ENCODE results near the gene EEA1. TPM values are rescaled to one million over a fixed set of nuclear protein-coding genes. Genes with fewer than 3 reads are reported as not detected.

EEA1 gene
- total and polyA plus RNA-seq, 10 of the 15 experiments (the other 5 are each of a cell fraction or from before 2014, with no cell fraction given): 5.5 to 40.3 (median 13.5) TPM

GRCh38 chr12:92978607-92979006 is 49.5 kb upstream of the EEA1 start:
- no peak for DNase-seq (ENCODE audit: low read depth, low spot score)
- no peak overlapping the region for H2AFZ ChIP-seq (ENCODE audit: control insufficient read depth, low read depth, low read length)
- no peak overlapping the region for H3K27ac ChIP-seq (ENCODE audit: control insufficient read depth, insufficient read depth)
- H3K4me1 ChIP-seq (ENCODE audit: control insufficient read depth, insufficient read depth, low read length): peaks cover 26% of the 10 kb centered on the region
- ChIA-PET CTCF (interaction anchor here (1.0 to 6.7 kb wide), 2 partner anchors 8 to 31 kb away, joined by 3 to 78 read pairs; no protein-coding TSS in a partner anchor), SMC1A (ENCODE audit: uncharacterized antibody, unreplicated experiment) (interaction anchor here (0.8 to 2.1 kb wide), 9 partner anchors 8 to 456 kb away, joined by 3 to 10 read pairs (median 4); no protein-coding TSS in a partner anchor), POLR2A (interaction anchor here (0.5 to 1.4 kb wide), 3 partner anchors 37 to 647 kb away, joined by 3 to 8 read pairs (median 4); no protein-coding TSS in a partner anchor), RAD21 (ENCODE audit: unreplicated experiment) (interaction anchor here (1.3 kb wide), 1 partner anchor 9 kb away, joined by 3 read pairs; no protein-coding TSS in a partner anchor)
- H4K20me1 ChIP-seq (ENCODE audit: control insufficient read depth, insufficient read depth): no peaks in the 10 kb centered on the region
- ATAC-seq: no peak
- intact Hi-C loops (cut with micrococcal nuclease; ENCODE audit: unreplicated experiment) (no loop called here), in situ Hi-C loops (cut with MboI) (no loop called here)
- no peaks in the 10 kb centered on the region for H3K27me3 ChIP-seq (replicated peaks in 1 of 2; ENCODE audit: control insufficient read depth in 2 of 2, insufficient read depth in 2 of 2, low read length in 1 of 2)
- TF ChIP-seq, protein P1, sequence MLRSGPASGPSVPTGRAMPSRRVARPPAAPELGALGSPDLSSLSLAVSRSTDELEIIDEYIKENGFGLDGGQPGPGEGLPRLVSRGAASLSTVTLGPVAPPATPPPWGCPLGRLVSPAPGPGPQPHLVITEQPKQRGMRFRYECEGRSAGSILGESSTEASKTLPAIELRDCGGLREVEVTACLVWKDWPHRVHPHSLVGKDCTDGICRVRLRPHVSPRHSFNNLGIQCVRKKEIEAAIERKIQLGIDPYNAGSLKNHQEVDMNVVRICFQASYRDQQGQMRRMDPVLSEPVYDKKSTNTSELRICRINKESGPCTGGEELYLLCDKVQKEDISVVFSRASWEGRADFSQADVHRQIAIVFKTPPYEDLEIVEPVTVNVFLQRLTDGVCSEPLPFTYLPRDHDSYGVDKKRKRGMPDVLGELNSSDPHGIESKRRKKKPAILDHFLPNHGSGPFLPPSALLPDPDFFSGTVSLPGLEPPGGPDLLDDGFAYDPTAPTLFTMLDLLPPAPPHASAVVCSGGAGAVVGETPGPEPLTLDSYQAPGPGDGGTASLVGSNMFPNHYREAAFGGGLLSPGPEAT (IDR thresholded peaks at IDR 0.05; ENCODE audit: low read depth): no peak
- no peak for TF ChIP-seq HSF1 (IDR thresholded peaks at IDR 0.05; ENCODE audit: low read depth, low read length)
- TF ChIP-seq MYC (IDR thresholded peaks at IDR 0.05; ENCODE audit: insufficient read depth, insufficient read length, insufficient replicate concordance, low read length, severe bottlenecking): no peak
- no peak for TF ChIP-seq CREM (IDR thresholded peaks at IDR 0.05; ENCODE audit: low read depth)
- TF ChIP-seq, protein P2, sequence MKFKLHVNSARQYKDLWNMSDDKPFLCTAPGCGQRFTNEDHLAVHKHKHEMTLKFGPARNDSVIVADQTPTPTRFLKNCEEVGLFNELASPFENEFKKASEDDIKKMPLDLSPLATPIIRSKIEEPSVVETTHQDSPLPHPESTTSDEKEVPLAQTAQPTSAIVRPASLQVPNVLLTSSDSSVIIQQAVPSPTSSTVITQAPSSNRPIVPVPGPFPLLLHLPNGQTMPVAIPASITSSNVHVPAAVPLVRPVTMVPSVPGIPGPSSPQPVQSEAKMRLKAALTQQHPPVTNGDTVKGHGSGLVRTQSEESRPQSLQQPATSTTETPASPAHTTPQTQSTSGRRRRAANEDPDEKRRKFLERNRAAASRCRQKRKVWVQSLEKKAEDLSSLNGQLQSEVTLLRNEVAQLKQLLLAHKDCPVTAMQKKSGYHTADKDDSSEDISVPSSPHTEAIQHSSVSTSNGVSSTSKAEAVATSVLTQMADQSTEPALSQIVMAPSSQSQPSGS (IDR thresholded peaks at IDR 0.05; ENCODE audit: low read length): no peak
- no peak for TF ChIP-seq MTA2 (IDR thresholded peaks at IDR 0.05; ENCODE audit: low read depth)
- TF ChIP-seq PAX8 (IDR thresholded peaks at IDR 0.05): no peak
- TF ChIP-seq HDAC6 (IDR thresholded peaks at IDR 0.05; ENCODE audit: unreplicated experiment): no peak
- TF ChIP-seq RUNX3 (IDR thresholded peaks at IDR 0.05; ENCODE audit: low read length): no peak
- TF ChIP-seq PML (IDR thresholded peaks at IDR 0.05; ENCODE audit: low read length): no peak
- no peaks in the 10 kb centered on the region for H3K79me2 ChIP-seq (ENCODE audit: control insufficient read depth, insufficient read depth, low read length)
- no peak overlapping the region for H3K4me3 ChIP-seq
- H3K36me3 ChIP-seq (ENCODE audit: control insufficient read depth in 2 of 2, insufficient read depth in 2 of 2, low read length in 1 of 2): no peaks in the 10 kb centered on the region
- no TSS peak for BruUV-seq (replicated peaks)
- WGBS (ENCODE audit: insufficient coverage, insufficient replicate concordance, low lambda C conversion rate, missing lambda C conversion rate): 63% methylated on average over 2 of the region's 2 CpGs
- FAIRE-seq: no peak
- H3K4me2 ChIP-seq (ENCODE audit: control insufficient read depth, insufficient read depth): no peak overlapping the region
- H3K9ac ChIP-seq (ENCODE audit: control insufficient read depth, insufficient read depth, low read length): no peak overlapping the region
- H3K9me3 ChIP-seq (replicated peaks; ENCODE audit: control insufficient read depth, insufficient read depth, low read length): peaks cover 22% of the 10 kb centered on the region
